HG02981 (cell line): Measurements from ENCODE around the gene PHKB.
A peak's percentile ranks its signal among the peaks of the same experiment; 100 is the strongest.
"Not testable (repeated sequence)": the region's sequence is repeated elsewhere in the genome, so short reads cannot be mapped to it uniquely, and the experiment has no call there.

Experiments
- ATAC-seq: cut with Tn5 transposase; IDR thresholded peaks from one replicate; pipeline ENCODE4 v1.9.1; 2021; ENCODE audit warnings: mild to moderate bottlenecking, moderate library complexity; ENCODE audit not compliant: unreplicated experiment

Gene PHKB

DNA sequence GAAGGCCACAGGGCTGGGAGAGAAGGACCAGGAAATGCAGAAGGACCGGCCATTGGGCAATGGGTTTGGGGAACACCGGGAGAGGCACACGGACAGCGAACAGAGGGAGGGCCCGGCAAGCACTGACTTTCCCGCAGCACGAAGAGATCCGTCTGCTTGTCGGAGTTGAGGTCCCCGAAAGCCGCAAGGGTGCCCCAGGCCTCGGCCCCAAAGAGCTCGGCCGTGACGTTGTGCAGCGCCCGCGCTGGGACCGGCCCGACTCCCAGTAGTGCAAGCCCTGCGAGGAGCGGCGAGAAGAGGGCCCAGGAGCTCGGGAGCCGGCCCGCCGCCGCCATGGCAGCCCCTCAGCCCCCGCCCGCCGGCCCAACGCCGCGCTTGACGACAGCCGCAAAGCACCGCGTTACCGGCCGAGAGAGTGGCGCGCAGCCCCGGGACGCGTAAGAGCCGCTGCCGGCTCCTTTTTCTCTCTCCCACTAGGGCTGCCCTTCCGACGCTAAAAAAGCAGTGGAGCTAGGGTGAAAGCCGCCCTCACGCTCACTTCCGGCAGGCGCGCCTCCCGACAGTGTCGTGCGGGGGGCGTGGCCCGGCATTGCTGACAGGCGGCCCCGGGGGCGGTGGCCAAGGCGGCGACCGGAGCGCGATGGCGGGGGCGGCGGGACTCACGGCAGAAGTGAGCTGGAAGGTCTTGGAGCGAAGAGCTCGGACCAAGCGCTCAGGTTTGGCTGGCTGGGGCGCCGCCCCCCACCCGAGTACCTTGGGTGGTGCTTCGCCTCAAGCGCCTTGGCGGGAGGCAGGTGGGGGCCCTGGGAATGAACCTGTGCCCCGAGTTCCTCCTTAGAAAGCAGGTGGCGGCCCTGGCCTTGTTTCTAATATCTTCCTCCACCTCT lies at the start of gene PHKB, which contains the start of gene ITFG1:
Gene PHKB (plus strand): TSS at position 621 of the 887 bp plus-strand sequence. CDS start 20 bp downstream, at position 641.
Gene ITFG1 (minus strand): TSS at position 353 of the 887 bp plus-strand sequence. CDS start 18 bp downstream, at position 335.
- ATAC-seq: peak; percentile 75

DNA sequence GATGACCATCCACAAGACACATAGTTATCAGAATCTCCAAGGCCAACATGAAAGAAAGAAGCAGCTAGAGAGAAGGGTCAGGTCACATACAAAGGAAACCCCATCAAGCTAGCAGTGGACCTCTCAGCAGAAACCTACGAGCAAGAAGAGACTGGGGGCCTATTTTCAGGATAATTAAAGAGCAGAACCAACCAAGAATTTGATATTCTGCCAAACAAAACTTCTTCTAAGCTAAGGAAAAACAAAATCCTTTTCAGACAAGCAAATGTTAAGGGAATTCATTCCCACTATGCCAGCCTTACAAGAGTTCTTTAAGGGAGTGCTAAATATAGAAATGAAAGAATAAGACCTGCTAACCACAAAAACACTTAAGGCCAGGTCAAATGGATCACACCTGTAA lies 48.1 kb upstream of the PHKB start:
- no peak for ATAC-seq

DNA sequence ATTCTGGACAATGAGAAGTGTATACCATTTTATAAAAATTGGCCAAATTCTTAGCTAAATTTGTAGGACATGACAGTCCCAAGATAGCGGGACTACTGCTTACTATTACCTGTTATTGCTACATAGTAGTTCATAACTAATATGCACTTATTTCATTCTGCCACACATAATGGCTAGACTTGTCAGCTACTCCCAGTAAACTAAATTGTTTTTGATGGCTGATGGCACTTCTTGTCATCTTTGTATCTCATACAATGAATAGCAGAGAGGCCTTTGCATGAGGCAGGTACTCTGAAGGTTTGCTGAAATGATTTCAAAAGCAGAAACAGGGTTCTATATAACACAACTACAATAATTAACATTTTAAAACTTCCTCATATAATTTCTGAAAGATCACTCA lies 44.3 kb upstream of the PHKB start:
- ATAC-seq: no peak

DNA sequence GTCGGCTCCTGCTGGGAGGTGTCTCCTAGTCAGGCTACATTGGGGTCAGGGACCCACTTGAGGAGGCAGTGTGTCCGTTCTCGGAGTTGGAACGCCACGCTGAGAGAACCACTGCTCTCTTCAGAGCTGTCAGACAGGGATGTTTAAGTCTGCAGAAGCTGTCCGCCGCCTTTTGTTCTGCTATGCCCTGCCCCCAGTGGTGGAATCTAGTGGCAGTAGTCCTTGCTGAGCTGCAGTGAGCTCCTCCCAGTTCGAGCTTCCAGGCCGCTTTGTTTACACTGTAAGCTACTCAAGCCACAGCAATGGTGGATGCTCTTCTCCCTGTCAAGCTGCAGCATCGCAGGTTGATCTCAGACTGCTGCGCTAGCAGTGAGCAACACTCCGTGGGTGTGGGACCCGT lies 36.3 kb upstream of the PHKB start:
- ATAC-seq: no peak

DNA sequence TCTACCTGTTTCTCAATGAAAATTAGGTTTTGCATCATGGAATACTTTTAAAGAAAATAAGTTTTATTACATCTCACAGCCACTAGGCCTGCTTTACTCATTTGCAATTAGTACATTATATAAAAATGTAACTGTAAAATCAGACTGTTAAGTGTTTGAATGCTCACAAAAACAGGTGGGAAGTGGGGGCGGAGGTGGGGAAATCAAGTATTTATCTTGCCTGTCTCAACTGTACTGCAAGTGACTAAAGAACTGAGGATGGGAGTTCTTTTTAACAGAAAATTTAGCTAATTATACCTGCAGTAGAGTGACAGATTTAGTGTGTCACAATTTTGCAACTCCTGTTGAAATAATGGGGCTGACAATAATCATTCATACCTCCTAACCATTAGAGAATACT lies 34.3 kb upstream of the PHKB start:
- ATAC-seq: no peak

DNA sequence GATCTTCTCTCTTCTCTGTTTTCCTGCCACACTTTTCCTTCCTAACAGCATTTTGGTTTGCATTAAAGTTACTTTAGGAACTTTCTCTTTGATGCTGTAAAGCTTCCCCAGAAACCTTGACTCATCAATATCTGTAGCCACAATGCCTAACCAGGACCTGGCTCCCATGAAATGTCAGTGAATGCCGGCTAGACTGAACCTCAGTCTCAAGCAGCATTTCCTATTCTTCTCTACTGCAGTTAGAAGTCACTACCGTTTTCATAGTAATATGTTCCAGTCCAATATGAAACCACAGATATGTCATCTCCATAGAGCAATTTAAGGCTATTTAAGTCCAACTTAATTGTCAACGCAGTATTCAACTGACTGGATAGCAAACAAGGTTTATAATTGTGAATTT lies 29.2 kb upstream of the PHKB start:
- ATAC-seq: no peak

DNA sequence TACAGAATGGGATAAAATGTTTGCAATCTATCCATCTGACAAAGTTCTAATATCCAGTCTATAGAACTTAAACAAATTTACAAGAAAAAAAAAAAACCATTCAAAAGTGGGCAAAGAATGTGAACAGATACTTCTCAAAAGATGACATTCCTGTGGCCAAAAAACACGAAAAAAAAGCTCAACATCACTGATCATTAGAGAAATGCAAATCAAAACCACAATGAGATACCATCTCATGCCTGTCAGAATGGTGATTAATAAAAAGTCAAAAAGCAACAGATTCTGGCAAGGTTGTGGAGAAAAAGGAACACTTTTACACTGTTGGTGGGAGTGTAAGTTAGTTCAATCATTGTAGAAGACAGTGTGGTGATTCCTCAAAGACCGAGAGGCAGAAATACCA lies 26.9 kb upstream of the PHKB start:
- ATAC-seq: not testable (repeated sequence)

DNA sequence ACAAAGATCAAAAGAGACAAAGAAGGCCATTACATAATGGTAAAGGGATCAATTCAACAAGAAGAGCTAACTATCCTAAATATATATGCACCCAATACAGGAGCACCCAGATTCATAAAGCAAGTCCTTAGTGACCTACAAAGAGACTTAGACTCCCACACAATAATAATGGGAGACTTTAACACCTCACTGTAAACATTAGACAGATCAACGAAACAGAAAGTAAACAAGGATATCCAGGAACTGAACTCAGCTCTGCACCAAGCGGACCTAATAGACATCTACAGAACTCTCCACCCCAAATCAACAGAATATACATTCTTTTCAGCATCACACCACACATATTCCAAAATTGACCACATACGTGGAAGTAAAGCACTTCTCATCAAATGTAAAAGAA lies 21.1 kb upstream of the PHKB start:
- ATAC-seq: not testable (repeated sequence)

DNA sequence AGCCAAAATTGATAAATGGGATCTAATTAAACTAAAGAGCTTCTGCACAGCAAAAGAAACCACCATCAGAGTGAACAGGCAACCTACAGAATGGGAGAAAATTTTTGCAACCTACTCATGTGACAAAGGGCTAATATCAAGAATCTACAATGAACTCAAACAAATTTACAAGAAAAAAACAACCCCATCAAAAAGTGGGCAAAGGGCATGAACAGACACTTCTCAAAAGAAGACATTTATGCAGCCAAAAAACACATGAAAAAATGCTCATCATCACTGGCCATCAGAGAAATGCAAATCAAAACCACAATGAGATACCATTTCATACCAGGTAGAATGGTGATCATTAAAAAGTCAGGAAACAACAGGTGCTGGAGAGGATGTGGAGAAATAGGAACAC lies 18.2 kb upstream of the PHKB start:
- not testable (repeated sequence) for ATAC-seq

DNA sequence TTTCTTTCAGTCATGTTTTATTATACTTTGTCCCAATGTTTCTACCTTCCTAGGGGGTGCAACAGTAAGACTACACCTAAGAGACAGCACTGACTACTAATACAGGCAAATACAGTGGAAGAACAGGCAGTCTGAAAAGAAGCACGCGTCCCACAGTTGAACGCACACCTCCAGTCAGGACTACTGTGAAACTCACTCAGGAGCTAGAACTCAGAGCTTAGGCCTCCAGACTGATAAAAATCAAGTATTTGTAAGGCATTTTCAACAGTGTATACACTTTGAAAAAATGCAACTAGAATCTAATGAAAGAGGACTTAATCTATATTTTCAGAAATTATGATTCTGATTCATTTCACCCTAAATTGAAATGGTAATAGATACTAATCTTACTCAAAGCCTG lies 14.7 kb upstream of the PHKB start:
- no peak for ATAC-seq

DNA sequence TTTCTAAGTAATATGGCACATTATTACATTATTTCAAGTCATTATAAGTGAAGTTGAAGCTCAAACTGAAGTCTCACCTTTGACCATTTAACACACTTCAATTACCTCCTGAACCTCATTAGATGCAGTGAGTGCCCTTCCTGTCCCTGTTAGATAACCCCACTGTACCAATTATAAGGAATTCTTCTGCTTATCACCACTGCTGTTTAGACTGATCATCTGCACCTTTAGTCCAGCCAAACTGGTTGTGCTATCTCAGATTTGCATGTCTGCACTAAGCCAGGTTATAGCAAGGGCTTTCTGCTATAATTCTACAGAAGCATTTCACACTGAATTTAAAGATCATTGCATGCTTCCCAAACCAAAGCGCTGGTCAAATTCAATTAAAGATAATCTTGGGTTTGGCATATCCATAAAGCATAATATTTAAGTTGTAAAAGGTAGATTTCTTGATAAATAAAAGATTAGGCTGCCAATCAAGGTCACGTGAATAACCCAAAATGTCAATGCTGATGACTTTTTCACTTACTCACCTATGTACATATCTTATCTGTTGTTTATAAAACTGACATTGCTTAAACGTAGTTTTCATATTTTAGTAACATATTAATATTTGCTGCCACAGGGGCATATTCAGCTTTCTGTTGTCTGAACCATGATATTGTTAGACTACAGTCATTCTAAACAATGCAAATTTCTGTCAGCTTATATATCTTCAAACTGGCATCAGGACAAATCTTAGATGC lies 12.1 kb upstream of the PHKB start:
- no peak for ATAC-seq

DNA sequence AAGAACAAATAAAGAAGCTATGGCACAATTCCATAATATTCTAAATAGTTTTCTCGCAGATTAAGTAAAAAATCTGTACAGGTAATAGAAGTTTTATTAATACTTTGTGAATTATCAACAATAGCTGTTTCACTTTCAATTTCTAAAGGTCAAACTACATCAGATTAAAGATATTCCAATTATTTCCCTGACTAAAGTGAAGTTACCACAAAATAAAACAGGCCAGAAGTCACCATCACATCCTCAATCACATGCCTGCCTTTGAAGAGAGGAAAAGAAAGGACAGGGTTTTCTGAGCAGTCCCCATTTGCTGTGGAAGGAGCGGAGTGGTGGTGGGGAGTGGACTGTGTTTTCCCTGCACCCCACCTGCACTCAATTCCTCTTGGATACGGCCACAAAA lies 11.3 kb upstream of the PHKB start:
- no peak for ATAC-seq

DNA sequence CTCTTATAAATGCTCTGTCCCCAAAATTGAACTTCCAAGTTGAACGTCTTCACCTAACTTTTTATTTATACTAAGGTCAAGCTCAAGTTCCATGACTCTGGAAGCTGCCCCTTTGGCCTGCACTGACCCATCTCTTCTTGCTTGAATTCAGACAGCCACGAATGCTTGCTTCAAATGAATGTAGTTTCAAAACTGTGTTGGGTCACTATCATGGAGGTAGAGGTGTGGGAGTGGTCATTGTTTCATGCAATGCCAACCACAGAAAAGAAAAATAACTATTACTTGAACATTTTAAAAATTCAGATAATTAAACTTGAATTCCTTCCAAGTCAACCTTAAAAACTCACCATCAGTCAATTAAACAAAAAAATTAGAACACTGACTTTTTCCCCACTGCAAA lies 2.8 kb upstream of the PHKB start:
- ATAC-seq: no peak

DNA sequence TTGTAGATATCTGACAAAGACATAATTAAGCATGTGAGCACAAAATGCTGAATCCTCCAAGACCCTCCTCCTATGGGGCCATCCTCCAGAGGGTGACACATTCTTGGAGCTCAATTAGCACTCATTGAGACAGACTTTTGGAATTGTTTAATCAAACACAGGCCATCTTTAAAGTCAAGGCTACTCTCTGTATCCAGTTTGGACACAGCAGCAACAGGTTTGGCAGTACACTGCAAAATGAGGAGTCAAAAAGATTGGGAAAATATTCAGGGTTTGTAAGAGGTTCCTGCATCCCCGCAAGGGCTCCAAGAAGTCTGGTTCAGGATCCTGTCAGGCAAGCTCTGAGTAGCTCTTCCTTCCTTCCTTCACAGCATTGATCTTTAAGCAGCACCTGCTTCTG lies 1.5 kb upstream of the PHKB start:
- ATAC-seq: no peak

DNA sequence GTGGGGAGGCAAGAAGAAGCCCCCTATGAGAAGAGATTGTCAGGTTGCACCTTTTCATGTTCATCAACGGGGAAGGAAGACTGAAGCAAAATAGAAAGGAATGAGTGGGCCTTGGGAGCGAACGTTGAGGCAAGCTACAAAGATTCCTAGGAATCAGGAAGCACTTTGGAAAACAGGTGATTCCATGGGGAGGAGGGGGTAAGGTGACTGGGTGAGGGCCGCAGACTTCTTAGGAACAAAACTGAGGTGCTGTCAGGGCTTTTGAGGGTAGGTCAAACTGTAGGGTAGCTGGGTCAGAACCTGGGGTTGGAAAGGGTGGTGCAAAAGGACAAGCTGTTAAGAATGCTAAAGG lies 796 bp upstream of the PHKB start:
- no peak for ATAC-seq

DNA sequence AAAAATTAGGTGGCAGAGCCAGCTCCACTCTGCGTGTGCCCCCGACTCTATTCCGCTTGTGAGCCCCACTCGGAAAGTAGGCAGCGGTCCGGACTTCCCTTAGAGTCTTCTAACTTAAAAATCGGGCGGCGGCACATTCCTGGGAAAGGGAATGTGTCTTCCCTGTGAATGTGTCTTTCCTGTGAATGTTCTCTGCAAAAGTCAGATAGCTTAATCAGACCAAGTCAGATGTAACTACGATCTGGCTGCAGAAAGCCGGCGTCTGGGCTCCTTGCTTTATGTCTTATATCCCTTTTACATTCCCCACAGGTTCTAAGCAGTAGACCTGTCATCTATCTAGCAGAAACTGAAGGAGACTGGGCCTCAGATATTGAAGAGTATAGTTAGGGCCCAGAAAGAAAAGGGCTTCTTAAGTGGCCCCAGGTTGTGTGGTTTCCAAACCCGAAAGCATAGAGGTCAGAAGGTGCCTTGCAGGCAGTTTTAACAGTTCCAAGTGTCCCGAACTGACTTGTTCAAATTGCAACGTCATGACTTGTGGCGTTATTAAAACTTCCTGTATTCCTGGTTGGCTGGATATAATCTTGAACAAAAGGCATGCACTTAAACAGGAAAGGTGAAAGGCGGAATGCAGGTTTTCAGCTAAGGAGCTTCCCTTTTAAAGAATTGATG lies 601 bp downstream of the PHKB start:
- peak; percentile 35 for ATAC-seq

DNA sequence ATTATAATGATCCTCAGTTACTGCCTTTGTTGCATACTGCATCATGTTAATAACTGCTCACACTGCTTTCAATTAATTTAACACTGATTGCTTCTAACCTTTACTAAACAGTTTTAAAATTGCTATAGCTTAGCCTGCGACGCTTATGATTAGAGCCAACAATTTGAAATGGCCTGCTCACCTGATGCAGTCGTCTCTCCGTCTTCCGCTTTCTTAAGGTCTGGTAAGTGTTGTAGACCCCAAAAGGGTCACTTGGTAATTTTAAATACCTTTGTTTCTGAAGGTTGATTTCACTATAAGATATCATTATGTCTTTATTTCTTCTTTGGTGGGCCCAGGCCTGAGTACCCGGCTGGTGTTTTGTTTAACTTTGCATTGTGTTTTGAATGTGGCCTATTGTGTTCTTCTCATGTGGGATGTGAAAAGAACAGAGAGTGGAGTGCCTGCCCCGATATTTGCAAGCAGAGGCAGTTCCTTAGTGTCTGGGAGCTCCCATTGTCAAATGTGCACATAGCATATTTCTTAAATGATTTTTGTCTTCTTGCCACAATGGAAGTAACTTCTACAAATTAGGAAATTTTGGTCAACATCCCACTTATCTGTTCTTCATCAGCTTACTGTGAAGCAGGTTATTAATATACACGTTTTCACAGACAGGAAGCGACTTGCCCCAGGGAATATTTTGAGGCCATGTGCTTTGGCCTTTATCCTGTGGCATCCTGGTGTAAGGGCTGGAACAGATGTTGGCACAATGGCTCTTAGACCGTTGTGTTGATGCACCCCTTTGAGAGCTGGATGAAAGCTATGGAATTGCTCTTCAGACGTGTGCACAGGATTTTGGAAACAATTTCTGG lies 2.9 kb downstream of the PHKB start:
- ATAC-seq: no peak

DNA sequence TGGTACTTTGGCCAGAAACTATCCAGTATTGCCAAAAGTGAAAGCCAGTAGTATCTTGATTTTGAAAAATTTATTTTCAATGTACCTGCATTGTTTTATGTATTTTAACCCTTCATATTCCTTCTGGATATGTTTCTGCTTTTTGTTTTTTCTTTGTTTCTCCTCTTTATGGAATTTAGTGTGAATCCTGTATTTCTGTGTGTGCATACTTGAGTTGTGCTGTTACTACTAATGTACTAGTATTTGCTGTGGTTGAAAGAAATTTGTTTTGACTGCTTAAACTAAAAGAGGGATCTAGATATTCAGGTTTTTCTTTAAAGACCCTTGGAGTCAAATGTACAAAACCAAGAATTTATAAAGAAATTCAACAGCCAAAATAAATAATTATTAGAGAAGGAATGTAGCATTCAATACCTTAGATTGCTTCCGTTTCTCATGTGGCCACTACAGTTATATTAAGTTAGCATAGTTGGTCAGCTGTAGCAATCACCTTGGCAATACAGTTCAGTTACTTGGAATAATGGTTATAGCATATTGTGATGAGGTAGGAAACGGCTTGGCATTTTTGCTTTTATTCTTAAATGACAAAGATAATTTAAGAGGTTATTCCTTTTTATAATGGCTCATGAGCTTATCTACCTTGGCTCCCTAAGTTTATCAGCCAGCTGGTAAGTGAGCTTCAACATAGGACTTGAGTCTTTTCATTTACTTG lies 4.9 kb downstream of the PHKB start:
- ATAC-seq: no peak

DNA sequence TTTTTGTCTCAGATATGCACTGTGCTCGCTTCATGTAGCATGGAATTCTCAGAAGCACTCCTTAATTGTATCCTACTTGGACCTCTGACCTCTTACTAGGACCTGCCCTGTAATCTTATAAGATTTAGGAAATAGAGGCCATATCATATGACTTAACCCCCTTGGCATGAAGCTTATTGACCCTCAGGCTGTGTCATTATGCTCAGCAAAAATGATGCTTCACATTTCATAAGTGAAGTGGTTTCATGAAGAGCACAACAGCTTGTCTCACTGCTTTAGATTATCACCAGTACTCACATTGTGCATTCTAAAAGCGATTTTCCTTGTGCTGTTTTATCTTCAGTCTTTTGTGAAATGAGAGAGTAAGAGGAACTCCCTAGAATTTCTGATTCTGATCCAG lies 6.4 kb downstream of the PHKB start:
- ATAC-seq: no peak

DNA sequence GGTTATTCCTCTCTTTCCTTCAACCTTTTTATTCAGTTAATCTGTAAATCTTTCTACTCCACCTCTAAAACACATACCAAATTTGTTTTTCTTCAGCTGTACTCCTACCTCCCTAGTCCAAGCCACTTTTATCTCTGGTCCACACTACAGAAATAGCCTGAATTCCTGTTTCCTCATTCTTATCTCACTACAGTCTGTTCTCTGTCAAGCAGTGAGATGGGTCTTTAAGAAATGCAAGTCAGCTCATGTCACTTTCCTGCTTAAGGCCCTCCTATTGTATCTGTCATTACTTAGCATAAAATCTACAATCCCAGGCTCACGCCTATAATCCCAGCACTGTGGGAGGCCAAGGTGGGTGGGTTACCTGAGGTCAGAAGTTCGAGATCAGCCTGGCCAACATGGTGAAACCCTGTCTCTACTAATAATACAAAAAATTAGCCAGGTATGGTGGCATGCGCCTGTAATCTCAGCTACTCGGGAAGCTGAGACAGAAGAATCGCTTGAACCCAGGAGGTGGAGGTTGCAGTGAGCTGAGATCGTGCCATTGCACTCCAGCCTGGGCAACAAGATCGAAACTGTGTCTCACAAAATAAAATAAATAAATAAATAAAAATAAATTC lies 7.0 kb downstream of the PHKB start:
- not testable (repeated sequence) for ATAC-seq
